Skeletal muscle satellite cell (primary cell): Measurements from ENCODE around the gene CRB2. TPM values are rescaled to one million over a fixed set of nuclear protein-coding genes. Genes with fewer than 3 reads are reported as not detected.

Experiments
- H3K27me3 ChIP-seq: 2 replicates; pipeline ENCODE4 v1.7.0; 2013; ENCODE audit warnings: low read length; ENCODE audit not compliant: control insufficient read depth, insufficient read depth
- H3K36me3 ChIP-seq: 2 replicates; pipeline ENCODE4 v1.7.0; 2013; ENCODE audit warnings: mild to moderate bottlenecking, control low read depth, low read length; ENCODE audit not compliant: insufficient read depth
- H3K4me1 ChIP-seq: 2 replicates; pipeline ENCODE4 v1.7.0; 2013; ENCODE audit warnings: low read length; ENCODE audit not compliant: control insufficient read depth, insufficient read depth
- H3K4me2 ChIP-seq: 2 replicates; pipeline ENCODE4 v1.7.0; 2013; ENCODE audit warnings: mild to moderate bottlenecking, low read length
- H3K4me3 ChIP-seq: 2 replicates; pipeline ENCODE4 v1.7.0; 2013; ENCODE audit warnings: low read length
- H3K9ac ChIP-seq: 2 replicates; pipeline ENCODE4 v1.7.0; 2013; ENCODE audit warnings: mild to moderate bottlenecking, low read depth, low read length, moderate library complexity
- H3K9me3 ChIP-seq: replicated peaks from 2 replicates; pipeline ENCODE4 v1.7.0; 2013; ENCODE audit warnings: mild to moderate bottlenecking, control low read depth, low read length
- total RNA-seq: library from RNA; depleted of rRNA; stranded (reverse); fragments of >200 nt; gene quantifications from 2 replicates; pipeline ENCODE4 v1.2.3, GENCODE V29; 2012; rRNA removed

The CRB2 gene
- total RNA-seq, result not detected in 2 replicates

- Histone ChIP-seq H3K4me1 (no peaks in the 10 kb centered on the region), H3K9ac (no peak within 1 kb of the TSS), H3K4me3 (no peak within 1 kb of the TSS), H3K27me3 (peaks cover 41% of the 10 kb centered on the region), H3K9me3 (no peaks in the 10 kb centered on the region), H3K36me3 (no peaks in the 10 kb centered on the region), H3K4me2 (no peak within 1 kb of the TSS)
These were observed at the start of gene CRB2 for GRCh38 chr9:123355761-123356431. Gene CRB2, plus strand, starts transcription at chr9:123356197. Its CDS starts 64 bp downstream, at chr9:123356261.

- Histone ChIP-seq H3K36me3 (no peaks in the 10 kb centered on the region), H3K27me3 (peaks cover 38% of the 10 kb centered on the region), H3K4me2 (no peak overlapping the region), H3K4me3 (no peak overlapping the region), H3K9me3 (no peaks in the 10 kb centered on the region), H3K4me1 (no peaks in the 10 kb centered on the region), H3K9ac (no peak overlapping the region)
These were observed 46.4 kb upstream of the CRB2 start for GRCh38 chr9:123309611-123310010.

- H3K9ac ChIP-seq, result no peak overlapping the region
- H3K36me3 ChIP-seq, result no peaks in the 10 kb centered on the region
- peaks cover 38% of the 10 kb centered on the region for H3K27me3 ChIP-seq
- no peak overlapping the region for H3K4me3 ChIP-seq
- H3K9me3 ChIP-seq, result no peaks in the 10 kb centered on the region
- H3K4me2 ChIP-seq, result no peak overlapping the region
- no peaks in the 10 kb centered on the region for H3K4me1 ChIP-seq
These were observed 45.3 kb upstream of the CRB2 start for GRCh38 chr9:123310551-123311249.

- Histone ChIP-seq H3K9ac (no peak overlapping the region), H3K4me3 (no peak overlapping the region), H3K27me3 (peaks cover 35% of the 10 kb centered on the region), H3K36me3 (no peaks in the 10 kb centered on the region), H3K9me3 (no peaks in the 10 kb centered on the region), H3K4me1 (no peaks in the 10 kb centered on the region), H3K4me2 (no peak overlapping the region)
These were observed 44.7 kb upstream of the CRB2 start for GRCh38 chr9:123311250-123311752.

GRCh38 chr9:123312306-123312877, 43.6 kb upstream of the CRB2 start:
- Histone ChIP-seq H3K9me3 (no peaks in the 10 kb centered on the region), H3K4me1 (no peaks in the 10 kb centered on the region), H3K27me3 (peaks cover 25% of the 10 kb centered on the region), H3K36me3 (no peaks in the 10 kb centered on the region), H3K4me3 (no peak overlapping the region), H3K4me2 (no peak overlapping the region), H3K9ac (no peak overlapping the region)

GRCh38 chr9:123314617-123315016, 41.4 kb upstream of the CRB2 start:
- H3K27me3 ChIP-seq, result peaks cover 32% of the 10 kb centered on the region
- no peak overlapping the region for H3K4me2 ChIP-seq
- H3K9me3 ChIP-seq, result no peaks in the 10 kb centered on the region
- no peaks in the 10 kb centered on the region for H3K4me1 ChIP-seq
- H3K9ac ChIP-seq, result no peak overlapping the region
- H3K4me3 ChIP-seq, result no peak overlapping the region
- no peaks in the 10 kb centered on the region for H3K36me3 ChIP-seq

GRCh38 chr9:123315635-123316034, 40.4 kb upstream of the CRB2 start:
- no peak overlapping the region for H3K4me2 ChIP-seq
- no peak overlapping the region for H3K9ac ChIP-seq
- H3K36me3 ChIP-seq, result no peaks in the 10 kb centered on the region
- H3K4me1 ChIP-seq, result no peaks in the 10 kb centered on the region
- peaks cover 35% of the 10 kb centered on the region for H3K27me3 ChIP-seq
- no peak overlapping the region for H3K4me3 ChIP-seq
- H3K9me3 ChIP-seq, result no peaks in the 10 kb centered on the region

GRCh38 chr9:123316053-123316718, 39.8 kb upstream of the CRB2 start:
- H3K27me3 ChIP-seq, result peaks cover 33% of the 10 kb centered on the region
- no peaks in the 10 kb centered on the region for H3K36me3 ChIP-seq
- no peak overlapping the region for H3K4me3 ChIP-seq

GRCh38 chr9:123318202-123318601, 37.8 kb upstream of the CRB2 start:
- H3K9ac ChIP-seq, result no peak overlapping the region
- H3K9me3 ChIP-seq, result no peaks in the 10 kb centered on the region
- no peaks in the 10 kb centered on the region for H3K36me3 ChIP-seq
- H3K4me2 ChIP-seq, result no peak overlapping the region
- no peak overlapping the region for H3K4me3 ChIP-seq
- no peaks in the 10 kb centered on the region for H3K4me1 ChIP-seq
- H3K27me3 ChIP-seq, result peaks cover 32% of the 10 kb centered on the region

More at GRCh38 chr9:123316053-123316718, 39.8 kb upstream of the CRB2 start:
- H3K4me2 ChIP-seq, result no peak overlapping the region
- no peaks in the 10 kb centered on the region for H3K9me3 ChIP-seq
- no peaks in the 10 kb centered on the region for H3K4me1 ChIP-seq
- no peak overlapping the region for H3K9ac ChIP-seq

GRCh38 chr9:123318961-123319421, 37.0 kb upstream of the CRB2 start:
- Histone ChIP-seq H3K4me3 (no peak overlapping the region), H3K9me3 (no peaks in the 10 kb centered on the region), H3K9ac (no peak overlapping the region), H3K4me2 (no peak overlapping the region), H3K36me3 (no peaks in the 10 kb centered on the region), H3K4me1 (no peaks in the 10 kb centered on the region), H3K27me3 (peaks cover 32% of the 10 kb centered on the region)
